Measurements from ENCODE around the gene PPP2R1B. TPM values are rescaled to one million over a fixed set of nuclear protein-coding genes. Genes with fewer than 3 reads are reported as not detected.

Gene PPP2R1B
- total RNA-seq (10 to 100 TPM in 7 of 10 donors, 1 to 10 TPM in 3; 8.4 to 16.8 (median 11.4) TPM), polyA plus RNA-seq (1 to 10 TPM; 5.8 to 5.9 TPM)
- long read RNA-seq, donor 1, partial matches to known transcripts: 0 of 4 reads
- long read RNA-seq, donor 1, other reads (novel, unspliced or antisense): 2 of 4 reads
- long read RNA-seq, donor 2, full-length matches to known transcripts: 7 of 8 reads
- long read RNA-seq, donor 2, partial matches to known transcripts: 0 of 8 reads
- long read RNA-seq, donor 2, other reads (novel, unspliced or antisense): 1 of 8 reads
- long read RNA-seq, donor 3, full-length matches to known transcripts: 15 of 22 reads
- long read RNA-seq, donor 3, partial matches to known transcripts: 3 of 22 reads
- long read RNA-seq, donor 3, other reads (novel, unspliced or antisense): 4 of 22 reads

DNA sequence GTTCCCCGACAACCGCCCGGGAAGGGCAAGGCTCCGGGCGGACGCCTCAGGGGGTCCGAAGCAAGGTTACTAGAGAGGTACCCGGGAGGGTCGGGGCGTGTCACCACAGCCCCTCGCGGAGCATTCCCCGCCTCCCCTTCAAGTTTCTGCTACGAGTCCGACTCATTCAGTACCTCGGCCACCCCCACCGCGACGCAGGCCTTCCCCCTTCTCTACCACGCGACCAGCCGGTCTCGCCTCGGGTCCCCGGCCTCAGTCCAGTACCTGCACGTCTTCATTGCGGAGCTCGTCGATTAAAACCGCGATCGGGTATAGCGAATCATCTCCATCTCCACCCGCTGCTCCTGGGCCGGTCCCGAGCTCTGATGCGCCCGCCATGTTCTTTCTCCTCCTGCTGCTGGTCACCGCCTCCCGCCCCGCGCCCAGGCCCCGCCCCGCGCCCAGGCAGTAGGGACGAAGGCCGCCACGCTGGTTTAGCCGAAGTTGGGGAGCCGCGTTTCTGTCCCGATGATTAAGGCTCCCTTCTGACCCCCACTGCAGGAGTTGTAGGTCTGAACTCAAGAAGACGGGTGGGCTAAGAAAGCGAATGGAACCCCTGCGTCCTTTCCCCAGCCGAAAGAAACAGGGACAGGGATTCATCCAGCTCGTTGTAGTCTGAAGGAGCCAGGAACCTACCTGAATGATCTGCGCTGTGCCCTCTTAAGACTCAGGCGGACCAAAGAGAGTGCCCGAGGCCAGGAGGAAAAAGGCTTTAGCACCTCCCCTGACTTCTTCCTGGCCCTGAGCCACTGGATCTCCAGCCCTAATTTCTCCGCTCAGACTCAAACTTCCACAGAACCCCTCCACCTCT lies at the start of gene PPP2R1B:
Gene PPP2R1B (minus strand): TSS at position 406 of the 850 bp plus-strand sequence. CDS start 28 bp downstream, at position 378.
- H3K36me3 ChIP-seq: peaks cover 0 to 38% (median 13%) of the 10 kb centered on the region in 9 donors
- no peaks in the 10 kb centered on the region for H3K27me3 ChIP-seq
- intact Hi-C loops (cut with DNase I): loop anchor here in 3 of 10 donors (2.0 to 5.0 kb wide), 2 partner anchors 34 to 163 kb away; partner anchors contain the start of gene SIK2 (in 1 of the 3)
- H3K4me3 ChIP-seq: peak within 1 kb of the TSS; percentile 68 to 97 (median 84)
- TF ChIP-seq, protein P1, sequence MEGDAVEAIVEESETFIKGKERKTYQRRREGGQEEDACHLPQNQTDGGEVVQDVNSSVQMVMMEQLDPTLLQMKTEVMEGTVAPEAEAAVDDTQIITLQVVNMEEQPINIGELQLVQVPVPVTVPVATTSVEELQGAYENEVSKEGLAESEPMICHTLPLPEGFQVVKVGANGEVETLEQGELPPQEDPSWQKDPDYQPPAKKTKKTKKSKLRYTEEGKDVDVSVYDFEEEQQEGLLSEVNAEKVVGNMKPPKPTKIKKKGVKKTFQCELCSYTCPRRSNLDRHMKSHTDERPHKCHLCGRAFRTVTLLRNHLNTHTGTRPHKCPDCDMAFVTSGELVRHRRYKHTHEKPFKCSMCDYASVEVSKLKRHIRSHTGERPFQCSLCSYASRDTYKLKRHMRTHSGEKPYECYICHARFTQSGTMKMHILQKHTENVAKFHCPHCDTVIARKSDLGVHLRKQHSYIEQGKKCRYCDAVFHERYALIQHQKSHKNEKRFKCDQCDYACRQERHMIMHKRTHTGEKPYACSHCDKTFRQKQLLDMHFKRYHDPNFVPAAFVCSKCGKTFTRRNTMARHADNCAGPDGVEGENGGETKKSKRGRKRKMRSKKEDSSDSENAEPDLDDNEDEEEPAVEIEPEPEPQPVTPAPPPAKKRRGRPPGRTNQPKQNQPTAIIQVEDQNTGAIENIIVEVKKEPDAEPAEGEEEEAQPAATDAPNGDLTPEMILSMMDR (IDR thresholded peaks at IDR 0.05): no peak
- H3K9me3 ChIP-seq: no peaks in the 10 kb centered on the region
- DNase-seq: peak; percentile 76
- peak within 1 kb of the TSS; percentile 57 to 92 (median 86) for H3K27ac ChIP-seq
- peak; percentile 97 to 99 (median 98) for ATAC-seq
- 0 to 1% methylated on average over 59 to 61 of the region's 61 CpGs for WGBS, 2 donors
- H3K4me1 ChIP-seq: peaks cover 2 to 42% (median 28%) of the 10 kb centered on the region in 9 donors

DNA sequence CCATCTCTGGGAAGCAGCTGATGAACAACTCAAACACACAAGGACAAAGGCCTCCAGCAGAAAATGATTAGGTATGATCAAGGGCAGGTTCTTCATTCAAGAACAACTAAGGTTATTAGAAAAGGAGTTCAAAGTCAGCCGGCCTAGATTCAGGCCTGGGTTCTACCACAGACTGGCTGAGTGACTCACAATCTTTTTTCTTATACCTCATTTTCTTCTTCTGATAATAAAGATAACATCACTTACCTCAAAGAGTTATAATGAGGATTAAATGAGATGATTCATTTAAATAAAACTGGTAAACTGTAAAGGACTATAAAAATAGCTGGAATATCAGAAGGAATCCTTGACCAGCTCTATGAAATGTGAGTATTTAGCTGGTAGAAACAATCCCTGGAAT lies 49.3 kb upstream of the PPP2R1B start:
- Histone ChIP-seq H3K27ac (peak overlapping the region in 3 of 10 donors; percentile 22 to 34 (median 30)), H3K27me3 (no peaks in the 10 kb centered on the region), H3K9me3 (no peaks in the 10 kb centered on the region), H3K4me1 (peaks cover 0 to 38% (median 23%) of the 10 kb centered on the region in 9 donors), H3K4me3 (no peak overlapping the region), H3K36me3 (peaks cover 0 to 15% (median 0%) of the 10 kb centered on the region in 9 donors)
- TF ChIP-seq, protein P1 (IDR thresholded peaks at IDR 0.05): no peak
- ATAC-seq (no peak), DNase-seq (no peak)
- intact Hi-C loops (cut with DNase I): no loop called here
- WGBS, 2 donors: 97 to 100% methylated on average over 1 of the region's 1 CpG

DNA sequence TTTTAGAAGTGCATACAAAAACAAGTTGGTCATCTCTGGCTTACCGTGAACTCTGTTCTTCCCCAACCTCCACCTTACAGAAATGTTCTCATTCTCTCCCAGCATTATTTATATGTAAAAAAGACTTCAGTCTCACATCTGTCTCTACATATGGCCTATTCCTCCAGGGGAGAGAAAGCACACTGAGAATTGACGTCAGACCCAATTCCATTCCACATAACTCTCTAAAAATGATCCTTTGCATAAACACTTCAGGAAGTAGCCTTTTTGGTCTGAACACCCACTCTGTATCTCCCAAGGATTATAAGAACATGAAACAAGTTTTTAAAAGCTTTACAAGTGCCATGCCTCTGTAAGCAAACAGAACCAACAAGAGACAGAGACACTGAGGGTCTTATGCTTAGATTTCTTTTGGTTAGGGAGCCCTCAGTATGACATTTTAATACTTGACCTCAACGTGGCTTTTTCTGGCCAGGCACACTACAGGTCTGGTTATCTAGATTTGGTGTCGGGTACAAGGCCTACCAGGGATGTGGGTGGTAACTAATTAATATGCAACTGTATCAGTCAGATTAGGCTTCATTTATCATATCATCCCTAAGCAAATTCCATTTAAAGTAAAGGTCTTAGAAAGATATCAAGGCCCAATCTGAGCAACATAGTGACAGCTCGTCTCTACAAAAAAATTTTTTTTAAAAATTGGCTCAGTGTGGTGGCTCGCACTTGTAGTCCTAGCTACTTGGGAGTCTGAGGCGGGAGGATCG lies 48.5 kb upstream of the PPP2R1B start:
- DNase-seq: no peak
- intact Hi-C loops (cut with DNase I): no loop called here

More for the DNA sequence above, 48.5 kb upstream of the PPP2R1B start:
- no peaks in the 10 kb centered on the region for H3K27me3 ChIP-seq
- H3K4me1 ChIP-seq: peaks cover 0 to 30% (median 16%) of the 10 kb centered on the region in 9 donors
- H3K36me3 ChIP-seq: peaks cover 0 to 21% (median 0%) of the 10 kb centered on the region in 9 donors
- peak overlapping the region in 5 of 10 donors; percentile 2 to 42 (median 33) for H3K27ac ChIP-seq
- H3K9me3 ChIP-seq: no peaks in the 10 kb centered on the region
- ATAC-seq: peak in 2 of 8 donors; percentile 12 to 38
- 75% methylated on average over 8 of the region's 8 CpGs for WGBS, 2 donors
- H3K4me3 ChIP-seq: no peak overlapping the region
- TF ChIP-seq, protein P1 (IDR thresholded peaks at IDR 0.05): no peak
